MM.1S (cell line): ENCODE measurements around the gene LRFN2.

ENCODE experiments used
- EZH2 ChIP-seq: fragments of 300-600 bp; sonication (generic); optimal IDR thresholded peaks from 2 replicates; pipeline ENCODE3; 2017; ENCODE audit warnings: low read depth, mild to moderate bottlenecking, antibody characterized with exemption, low read length, mixed read lengths
- EZH2phosphoT487 ChIP-seq: fragments of 300-600 bp; sonication (generic); IDR thresholded peaks from 2 replicates; pipeline ENCODE4 v1.6.1; 2018; ENCODE audit warnings: antibody characterized with exemption, low read length
- TF ChIP-seq, protein P1 (sequence below): fragments of 300-600 bp; sonication (generic); IDR thresholded peaks from 2 replicates; pipeline ENCODE4 v1.5.1; 2016; ENCODE audit warnings: antibody characterized with exemption, low read length, mixed read lengths

GRCh38 chr6:40353197-40353966, 233.8 kb downstream of the LRFN2 start:
- TF ChIP-seq, protein P1, sequence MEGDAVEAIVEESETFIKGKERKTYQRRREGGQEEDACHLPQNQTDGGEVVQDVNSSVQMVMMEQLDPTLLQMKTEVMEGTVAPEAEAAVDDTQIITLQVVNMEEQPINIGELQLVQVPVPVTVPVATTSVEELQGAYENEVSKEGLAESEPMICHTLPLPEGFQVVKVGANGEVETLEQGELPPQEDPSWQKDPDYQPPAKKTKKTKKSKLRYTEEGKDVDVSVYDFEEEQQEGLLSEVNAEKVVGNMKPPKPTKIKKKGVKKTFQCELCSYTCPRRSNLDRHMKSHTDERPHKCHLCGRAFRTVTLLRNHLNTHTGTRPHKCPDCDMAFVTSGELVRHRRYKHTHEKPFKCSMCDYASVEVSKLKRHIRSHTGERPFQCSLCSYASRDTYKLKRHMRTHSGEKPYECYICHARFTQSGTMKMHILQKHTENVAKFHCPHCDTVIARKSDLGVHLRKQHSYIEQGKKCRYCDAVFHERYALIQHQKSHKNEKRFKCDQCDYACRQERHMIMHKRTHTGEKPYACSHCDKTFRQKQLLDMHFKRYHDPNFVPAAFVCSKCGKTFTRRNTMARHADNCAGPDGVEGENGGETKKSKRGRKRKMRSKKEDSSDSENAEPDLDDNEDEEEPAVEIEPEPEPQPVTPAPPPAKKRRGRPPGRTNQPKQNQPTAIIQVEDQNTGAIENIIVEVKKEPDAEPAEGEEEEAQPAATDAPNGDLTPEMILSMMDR, result no peak
- TF ChIP-seq EZH2 (no peak), EZH2phosphoT487 (no peak)
